Measurements from ENCODE around the gene STX8. TPM values are rescaled to one million over a fixed set of nuclear protein-coding genes. Genes with fewer than 3 reads are reported as not detected.

The STX8 gene
- total RNA-seq, 1 experiment from 2014 or later, result 38.8 TPM

DNA sequence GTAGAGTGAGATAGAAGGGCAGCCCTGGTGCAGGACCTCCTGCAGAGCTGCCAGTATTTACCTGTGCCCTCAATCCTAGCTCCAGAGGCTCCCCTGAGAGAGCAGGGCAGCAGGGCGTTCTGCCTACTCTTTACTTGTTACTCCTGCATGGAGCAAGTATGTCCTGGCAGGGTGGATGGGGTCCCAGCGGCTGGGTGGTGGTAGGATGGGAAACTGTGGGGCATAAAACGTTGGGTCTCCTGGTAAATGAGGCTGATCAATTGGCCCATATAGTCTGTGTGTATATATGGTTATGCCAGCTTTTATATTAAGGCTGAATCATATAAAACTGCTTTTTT lies 362.3 kb downstream of the STX8 start:
- no peak for DNase-seq (ENCODE audit: low read depth, low spot score)
- ChIA-PET POLR2A (no interaction called here), CTCF (no interaction called here), RAD21 (ENCODE audit: low non-redundant PET in 1 of 2, low total read pairs in 2 of 2, uncharacterized antibody in 2 of 2, unreplicated experiment in 2 of 2) (no interaction called here)
- H4K20me1 ChIP-seq (ENCODE audit: insufficient read depth), result no peaks in the 10 kb centered on the region
- no peaks in the 10 kb centered on the region for H3K79me2 ChIP-seq (ENCODE audit: insufficient read depth, low read length)
- no peak overlapping the region for H3K4me3 ChIP-seq (replicated peaks in 1 of 2; ENCODE audit: low read depth in 1 of 2, low read length in 2 of 2)
- no peak overlapping the region for H2AFZ ChIP-seq (ENCODE audit: low read depth, low read length, poor library complexity, severe bottlenecking)
- peaks cover 0 to 16% of the 10 kb centered on the region in 2 experiments; a peak in 3 of 4 replicates for H3K9me3 ChIP-seq (ENCODE audit: control insufficient read depth in 1 of 2, insufficient read depth in 1 of 2, low read depth in 1 of 2, low read length in 2 of 2)
- no peak for ATAC-seq
- H3K27ac ChIP-seq (ENCODE audit: low read depth, low read length), result no peak overlapping the region
- no peaks in the 10 kb centered on the region for H3K9me2 ChIP-seq (ENCODE audit: insufficient read depth)
- no peaks in the 10 kb centered on the region for H3K4me1 ChIP-seq (ENCODE audit: control insufficient read depth in 1 of 2, insufficient read depth in 2 of 2, low read length in 2 of 2)
- TF ChIP-seq ZFX (IDR thresholded peaks at IDR 0.05) (no peak), POLR2A (IDR thresholded peaks at IDR 0.05; ENCODE audit: borderline replicate concordance, extremely low read depth, insufficient read depth, insufficient read length) (no peak), EZH2 (IDR thresholded peaks at IDR 0.05) (no peak)
- TF ChIP-seq, protein P1, sequence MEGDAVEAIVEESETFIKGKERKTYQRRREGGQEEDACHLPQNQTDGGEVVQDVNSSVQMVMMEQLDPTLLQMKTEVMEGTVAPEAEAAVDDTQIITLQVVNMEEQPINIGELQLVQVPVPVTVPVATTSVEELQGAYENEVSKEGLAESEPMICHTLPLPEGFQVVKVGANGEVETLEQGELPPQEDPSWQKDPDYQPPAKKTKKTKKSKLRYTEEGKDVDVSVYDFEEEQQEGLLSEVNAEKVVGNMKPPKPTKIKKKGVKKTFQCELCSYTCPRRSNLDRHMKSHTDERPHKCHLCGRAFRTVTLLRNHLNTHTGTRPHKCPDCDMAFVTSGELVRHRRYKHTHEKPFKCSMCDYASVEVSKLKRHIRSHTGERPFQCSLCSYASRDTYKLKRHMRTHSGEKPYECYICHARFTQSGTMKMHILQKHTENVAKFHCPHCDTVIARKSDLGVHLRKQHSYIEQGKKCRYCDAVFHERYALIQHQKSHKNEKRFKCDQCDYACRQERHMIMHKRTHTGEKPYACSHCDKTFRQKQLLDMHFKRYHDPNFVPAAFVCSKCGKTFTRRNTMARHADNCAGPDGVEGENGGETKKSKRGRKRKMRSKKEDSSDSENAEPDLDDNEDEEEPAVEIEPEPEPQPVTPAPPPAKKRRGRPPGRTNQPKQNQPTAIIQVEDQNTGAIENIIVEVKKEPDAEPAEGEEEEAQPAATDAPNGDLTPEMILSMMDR (IDR thresholded peaks at IDR 0.05 in 2 of 3, conservative IDR thresholded peaks at IDR 0.05 in 1 of 3; ENCODE audit: borderline replicate concordance in 1 of 3, insufficient read depth in 1 of 3, low read depth in 2 of 3, low read length in 2 of 3), result no peak
- H3K27me3 ChIP-seq (ENCODE audit: insufficient read depth, low read length), result no peaks in the 10 kb centered on the region
- H3K9ac ChIP-seq (ENCODE audit: low read length), result no peak overlapping the region
- no peak overlapping the region for H3K4me2 ChIP-seq (ENCODE audit: low read length)
- no TSS peak for BruUV-seq (replicated peaks)
- no peaks in the 10 kb centered on the region for H3K36me3 ChIP-seq (ENCODE audit: control insufficient read depth in 1 of 2, insufficient read depth in 2 of 2, low read length in 2 of 2)
- intact Hi-C loops (cut with micrococcal nuclease), result no loop called here

DNA sequence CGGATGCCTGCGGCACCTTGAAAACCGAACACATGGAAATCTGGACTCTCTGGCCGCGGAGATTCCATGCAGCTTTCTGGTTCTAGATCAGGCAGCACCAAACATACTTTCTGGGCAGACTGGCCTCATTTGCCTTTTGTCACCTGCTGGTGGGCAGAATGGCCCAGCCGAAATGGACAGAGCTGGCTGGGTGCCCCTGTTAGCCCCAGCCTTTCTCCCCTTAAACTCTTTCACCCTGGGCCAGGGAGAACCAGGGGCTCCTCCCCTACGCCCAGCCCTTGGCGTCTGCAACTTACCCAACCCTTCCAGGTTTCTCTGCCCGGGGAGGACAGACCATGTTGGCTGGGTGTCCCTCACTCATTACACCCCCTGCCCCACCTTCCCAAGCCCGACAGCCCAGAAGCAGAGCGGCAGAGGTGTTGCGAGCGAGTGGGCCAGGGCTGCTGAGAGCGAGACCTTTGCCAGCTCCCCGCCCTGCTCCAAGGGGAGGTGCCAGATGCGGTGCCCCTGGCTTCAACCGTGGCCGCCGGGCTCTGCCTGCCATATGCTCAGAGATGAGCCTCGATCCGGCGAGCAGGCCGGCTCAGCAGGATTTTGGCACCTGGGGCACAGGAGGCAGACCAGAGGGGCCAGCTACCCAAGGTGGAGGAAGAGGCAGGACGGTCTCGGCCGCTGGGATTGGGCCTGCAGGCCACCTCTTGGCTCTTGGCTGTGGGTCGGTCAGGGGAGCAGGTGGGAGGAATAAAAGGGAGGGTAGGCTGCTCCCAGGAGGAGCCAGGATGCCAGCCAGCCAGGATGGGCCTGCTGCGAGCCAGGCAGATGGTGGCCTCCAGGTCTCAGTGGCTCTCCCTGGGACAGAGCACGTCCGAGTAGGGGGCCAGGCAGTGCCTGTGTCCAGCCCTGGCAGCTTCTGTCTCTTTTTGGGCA lies 363.0 kb downstream of the STX8 start:
- Histone ChIP-seq H3K9ac (ENCODE audit: low read length) (no peak overlapping the region), H3K9me2 (ENCODE audit: insufficient read depth) (no peaks in the 10 kb centered on the region), H3K9me3 (ENCODE audit: control insufficient read depth in 1 of 2, insufficient read depth in 1 of 2, low read depth in 1 of 2, low read length in 2 of 2) (peaks cover 0 to 16% of the 10 kb centered on the region in 2 experiments; a peak in 3 of 4 replicates), H3K4me1 (ENCODE audit: control insufficient read depth in 1 of 2, insufficient read depth in 2 of 2, low read length in 2 of 2) (no peaks in the 10 kb centered on the region), H3K36me3 (ENCODE audit: control insufficient read depth in 1 of 2, insufficient read depth in 2 of 2, low read length in 2 of 2) (no peaks in the 10 kb centered on the region), H2AFZ (ENCODE audit: low read depth, low read length, poor library complexity, severe bottlenecking) (no peak overlapping the region), H3K27me3 (ENCODE audit: insufficient read depth, low read length) (no peaks in the 10 kb centered on the region), H3K4me3 (replicated peaks in 1 of 2; ENCODE audit: low read depth in 1 of 2, low read length in 2 of 2) (no peak overlapping the region), H3K4me2 (ENCODE audit: low read length) (no peak overlapping the region), H3K79me2 (ENCODE audit: insufficient read depth, low read length) (no peaks in the 10 kb centered on the region), H3K27ac (ENCODE audit: low read depth, low read length) (no peak overlapping the region), H4K20me1 (ENCODE audit: insufficient read depth) (no peaks in the 10 kb centered on the region)
- DNase-seq (ENCODE audit: low read depth, low spot score), result no peak
- ChIA-PET RAD21 (ENCODE audit: low non-redundant PET in 1 of 2, low total read pairs in 2 of 2, uncharacterized antibody in 2 of 2, unreplicated experiment in 2 of 2) (no interaction called here), POLR2A (no interaction called here), CTCF (no interaction called here)
- no TSS peak for BruUV-seq (replicated peaks)
- intact Hi-C loops (cut with micrococcal nuclease), result no loop called here
- no peak for ATAC-seq
- TF ChIP-seq SIN3A (IDR thresholded peaks at IDR 0.05; ENCODE audit: low read depth) (no peak), CBX3 (IDR thresholded peaks at IDR 0.05; ENCODE audit: low read depth) (no peak), ZNF274 (IDR thresholded peaks at IDR 0.05; ENCODE audit: low read depth, low read length) (no peak), ATF3 (IDR thresholded peaks at IDR 0.05) (no peak), SRF (IDR thresholded peaks at IDR 0.05; ENCODE audit: low read depth) (no peak), FOSL1 (IDR thresholded peaks at IDR 0.05; ENCODE audit: low read depth) (no peak), EZH2 (IDR thresholded peaks at IDR 0.05) (no peak), POLR2AphosphoS5 (IDR thresholded peaks at IDR 0.05; ENCODE audit: low read depth, low read length) (no peak), EGR1 (IDR thresholded peaks at IDR 0.05; ENCODE audit: low read depth) (no peak)
- TF ChIP-seq, protein P2, sequence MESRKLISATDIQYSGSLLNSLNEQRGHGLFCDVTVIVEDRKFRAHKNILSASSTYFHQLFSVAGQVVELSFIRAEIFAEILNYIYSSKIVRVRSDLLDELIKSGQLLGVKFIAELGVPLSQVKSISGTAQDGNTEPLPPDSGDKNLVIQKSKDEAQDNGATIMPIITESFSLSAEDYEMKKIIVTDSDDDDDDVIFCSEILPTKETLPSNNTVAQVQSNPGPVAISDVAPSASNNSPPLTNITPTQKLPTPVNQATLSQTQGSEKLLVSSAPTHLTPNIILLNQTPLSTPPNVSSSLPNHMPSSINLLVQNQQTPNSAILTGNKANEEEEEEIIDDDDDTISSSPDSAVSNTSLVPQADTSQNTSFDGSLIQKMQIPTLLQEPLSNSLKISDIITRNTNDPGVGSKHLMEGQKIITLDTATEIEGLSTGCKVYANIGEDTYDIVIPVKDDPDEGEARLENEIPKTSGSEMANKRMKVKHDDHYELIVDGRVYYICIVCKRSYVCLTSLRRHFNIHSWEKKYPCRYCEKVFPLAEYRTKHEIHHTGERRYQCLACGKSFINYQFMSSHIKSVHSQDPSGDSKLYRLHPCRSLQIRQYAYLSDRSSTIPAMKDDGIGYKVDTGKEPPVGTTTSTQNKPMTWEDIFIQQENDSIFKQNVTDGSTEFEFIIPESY (IDR thresholded peaks at IDR 0.05; ENCODE audit: extremely low read depth, insufficient replicate concordance, low read length), result no peak
